Measurements from ENCODE around the gene TREML4.
"Not testable (repeated sequence)": the region's sequence is repeated elsewhere in the genome, so short reads cannot be mapped to it uniquely, and the experiment has no call there.

Gene TREML4

DNA sequence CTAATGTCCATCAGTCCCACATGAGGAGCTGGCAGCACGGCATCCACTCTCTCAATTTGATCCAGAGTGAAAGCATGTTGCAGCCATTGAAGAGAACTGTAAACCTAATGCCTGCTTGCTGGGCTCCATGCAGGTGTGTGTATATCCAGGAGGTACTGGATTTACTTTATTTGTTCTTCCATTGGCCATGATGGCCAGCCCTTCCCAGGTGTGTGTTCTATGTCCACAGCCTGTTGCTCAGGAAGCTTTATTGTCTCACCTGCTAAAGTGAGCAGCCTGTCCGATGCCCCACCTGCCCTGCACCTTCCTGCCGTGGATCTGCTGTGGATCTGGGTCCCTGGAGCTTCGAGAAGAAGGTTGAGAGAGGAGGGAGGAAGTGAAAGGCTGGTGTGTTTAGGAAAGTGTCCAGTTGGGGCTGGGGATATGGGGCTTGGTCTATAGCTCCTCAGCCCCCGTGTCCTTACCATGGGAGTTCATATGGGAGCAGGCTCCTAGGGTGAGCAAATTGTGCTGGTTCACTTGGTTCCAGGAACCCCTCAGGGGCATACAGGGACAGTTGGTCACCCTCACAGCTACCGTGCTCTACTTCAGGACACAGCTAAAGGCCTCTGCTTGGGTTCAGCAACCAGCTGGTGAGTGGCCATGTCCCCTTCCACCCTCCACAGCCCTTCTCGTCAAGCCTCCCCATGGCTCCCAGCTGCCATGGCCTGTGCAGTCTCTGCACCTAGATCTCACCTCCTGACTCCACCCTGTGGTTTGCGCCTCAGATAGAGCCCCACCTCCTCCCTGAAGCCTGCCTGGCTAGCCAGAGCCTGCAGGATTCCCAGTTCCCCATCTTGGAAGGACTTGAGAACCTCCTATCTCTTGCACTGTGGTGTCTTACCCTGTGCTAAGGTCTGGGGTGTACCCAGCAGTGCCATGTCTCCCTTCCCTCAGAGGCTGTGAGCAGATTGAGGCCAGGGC, 39.9 kb upstream of the TREML4 start:
- DNase-seq (ENCODE audit: low read depth in 2 of 2): no peak
- TF ChIP-seq, protein P1, sequence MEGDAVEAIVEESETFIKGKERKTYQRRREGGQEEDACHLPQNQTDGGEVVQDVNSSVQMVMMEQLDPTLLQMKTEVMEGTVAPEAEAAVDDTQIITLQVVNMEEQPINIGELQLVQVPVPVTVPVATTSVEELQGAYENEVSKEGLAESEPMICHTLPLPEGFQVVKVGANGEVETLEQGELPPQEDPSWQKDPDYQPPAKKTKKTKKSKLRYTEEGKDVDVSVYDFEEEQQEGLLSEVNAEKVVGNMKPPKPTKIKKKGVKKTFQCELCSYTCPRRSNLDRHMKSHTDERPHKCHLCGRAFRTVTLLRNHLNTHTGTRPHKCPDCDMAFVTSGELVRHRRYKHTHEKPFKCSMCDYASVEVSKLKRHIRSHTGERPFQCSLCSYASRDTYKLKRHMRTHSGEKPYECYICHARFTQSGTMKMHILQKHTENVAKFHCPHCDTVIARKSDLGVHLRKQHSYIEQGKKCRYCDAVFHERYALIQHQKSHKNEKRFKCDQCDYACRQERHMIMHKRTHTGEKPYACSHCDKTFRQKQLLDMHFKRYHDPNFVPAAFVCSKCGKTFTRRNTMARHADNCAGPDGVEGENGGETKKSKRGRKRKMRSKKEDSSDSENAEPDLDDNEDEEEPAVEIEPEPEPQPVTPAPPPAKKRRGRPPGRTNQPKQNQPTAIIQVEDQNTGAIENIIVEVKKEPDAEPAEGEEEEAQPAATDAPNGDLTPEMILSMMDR (IDR thresholded peaks at IDR 0.05; ENCODE audit: low read depth, low read length): no peak
- H3K4me3 ChIP-seq (replicated peaks in 1 of 2; ENCODE audit: low read depth in 2 of 2, low read length in 2 of 2): no peak overlapping the region

DNA sequence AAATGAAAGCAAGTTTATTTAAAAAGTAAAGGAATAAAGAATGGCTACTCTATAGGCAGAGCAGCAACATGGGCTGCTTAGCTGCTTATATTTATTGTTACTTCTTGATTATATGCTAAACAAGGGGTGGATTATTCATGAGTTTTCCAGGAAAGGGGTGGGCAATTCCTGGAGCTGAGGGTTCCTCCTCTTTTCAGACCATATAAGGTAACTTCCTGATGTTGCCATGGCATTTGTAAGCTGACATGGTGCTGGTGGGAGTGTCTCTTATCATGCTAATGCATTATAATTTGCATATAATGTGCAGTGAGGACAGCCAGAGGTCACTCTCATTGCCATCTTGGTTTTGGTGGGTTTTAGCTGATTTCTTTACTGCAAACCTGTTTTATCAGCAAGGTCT, 39.1 kb upstream of the TREML4 start:
- not testable (repeated sequence) for DNase-seq (ENCODE audit: low read depth in 2 of 2); H3K4me3 ChIP-seq (replicated peaks in 1 of 2; ENCODE audit: low read depth in 2 of 2, low read length in 2 of 2)

DNA sequence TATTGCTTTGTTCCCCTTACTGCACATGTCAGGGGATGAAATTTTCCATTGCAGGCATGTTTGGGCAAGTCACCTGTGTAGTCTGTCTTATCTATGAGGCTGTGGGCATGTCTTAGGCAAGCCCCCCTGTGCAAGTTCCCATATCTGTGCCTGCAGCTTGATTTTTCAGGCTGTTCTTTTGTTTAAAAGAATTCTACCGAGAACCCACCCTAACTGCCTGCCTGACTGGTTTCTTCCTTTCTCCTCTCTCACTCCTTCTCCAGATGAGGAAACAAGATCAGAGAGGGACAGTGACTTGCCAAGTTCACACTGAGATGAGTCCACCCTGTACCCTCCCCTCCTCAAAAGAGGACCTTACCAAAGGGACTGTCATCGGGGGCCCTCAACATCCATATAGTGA, 38.2 kb upstream of the TREML4 start:
- no peak for DNase-seq (ENCODE audit: low read depth in 2 of 2)
- TF ChIP-seq, protein P1 (IDR thresholded peaks at IDR 0.05; ENCODE audit: low read depth, low read length): no peak
- H3K4me3 ChIP-seq (replicated peaks in 1 of 2; ENCODE audit: low read depth in 2 of 2, low read length in 2 of 2): no peak overlapping the region

DNA sequence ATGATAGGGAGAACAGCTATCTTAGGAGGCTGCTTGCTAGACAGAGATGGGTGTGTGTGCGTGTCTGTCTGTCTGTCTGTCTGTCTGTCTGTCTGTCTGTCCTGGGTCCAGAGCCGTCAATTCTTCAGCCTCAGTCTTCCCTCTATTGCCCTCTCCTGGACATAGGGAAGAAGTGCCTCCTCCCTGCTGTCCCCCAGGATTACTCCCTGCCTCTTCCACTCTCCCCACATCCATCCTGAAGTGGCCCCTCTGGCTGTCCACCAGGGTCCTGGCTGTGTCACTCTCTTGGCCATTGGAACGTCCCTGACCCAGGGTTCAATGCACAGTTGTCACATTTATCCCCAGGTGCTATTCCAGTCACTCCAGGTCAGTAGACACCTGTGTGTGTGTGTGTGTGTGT, 37.4 kb upstream of the TREML4 start:
- DNase-seq (ENCODE audit: low read depth in 2 of 2): no peak
- TF ChIP-seq, protein P1 (IDR thresholded peaks at IDR 0.05; ENCODE audit: low read depth, low read length): no peak
- H3K4me3 ChIP-seq (replicated peaks in 1 of 2; ENCODE audit: low read depth in 2 of 2, low read length in 2 of 2): no peak overlapping the region

DNA sequence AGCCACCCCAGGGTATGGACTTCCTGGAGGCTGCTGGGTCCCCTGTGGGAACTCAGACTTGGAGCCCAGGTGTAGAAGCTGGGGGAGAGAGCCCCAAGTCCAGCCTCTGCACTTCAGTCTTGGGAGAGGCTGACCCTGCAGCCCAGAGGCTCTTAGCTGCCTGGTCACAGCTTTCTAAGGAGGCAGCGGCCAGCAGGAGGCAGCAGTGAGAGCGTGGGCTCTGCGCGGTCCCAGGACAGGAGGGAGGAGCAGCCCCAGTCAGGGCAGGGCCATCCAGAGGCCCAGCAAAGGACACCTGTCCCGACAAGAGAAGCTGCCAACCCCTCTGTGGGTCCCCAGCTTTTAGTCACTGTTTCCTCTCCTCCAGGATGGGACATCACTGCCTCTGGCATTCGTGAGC, 36.6 kb upstream of the TREML4 start:
- TF ChIP-seq, protein P1 (IDR thresholded peaks at IDR 0.05; ENCODE audit: low read depth, low read length): peak; percentile 76
- peak; percentile 42 to 50 for DNase-seq (ENCODE audit: low read depth in 2 of 2)
- H3K4me3 ChIP-seq (replicated peaks in 1 of 2; ENCODE audit: low read depth in 2 of 2, low read length in 2 of 2): no peak overlapping the region

DNA sequence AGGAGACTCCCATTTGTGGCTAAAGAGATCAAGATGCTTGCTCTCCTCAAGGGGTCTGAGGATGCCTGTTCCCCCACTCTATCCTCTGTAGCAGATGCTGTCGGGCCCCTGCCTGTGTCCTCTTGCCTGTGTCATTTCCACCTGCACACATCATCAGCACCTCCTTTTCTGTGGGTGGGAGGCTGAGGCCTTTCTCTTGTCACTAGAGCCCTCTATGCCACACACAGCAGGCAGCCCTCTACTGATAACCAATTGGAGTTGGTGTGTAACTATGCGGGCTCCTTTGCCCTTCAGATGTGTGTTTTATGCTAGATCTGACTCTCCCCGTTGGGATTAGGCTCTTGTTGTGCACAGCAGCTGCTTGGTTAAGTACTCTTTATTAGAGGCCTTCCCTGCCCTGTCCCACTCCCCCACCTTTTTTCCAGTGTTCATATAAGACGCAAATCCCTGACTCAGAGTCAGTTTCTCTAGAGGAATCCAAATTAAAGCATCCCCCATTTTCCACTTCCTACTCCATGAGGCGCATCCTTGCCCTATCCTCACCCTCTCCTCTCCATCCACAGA, 34.9 kb upstream of the TREML4 start:
- TF ChIP-seq, protein P1 (IDR thresholded peaks at IDR 0.05; ENCODE audit: low read depth, low read length): no peak
- no peak for DNase-seq (ENCODE audit: low read depth in 2 of 2)
- H3K4me3 ChIP-seq (replicated peaks in 1 of 2; ENCODE audit: low read depth in 2 of 2, low read length in 2 of 2): no peak overlapping the region

DNA sequence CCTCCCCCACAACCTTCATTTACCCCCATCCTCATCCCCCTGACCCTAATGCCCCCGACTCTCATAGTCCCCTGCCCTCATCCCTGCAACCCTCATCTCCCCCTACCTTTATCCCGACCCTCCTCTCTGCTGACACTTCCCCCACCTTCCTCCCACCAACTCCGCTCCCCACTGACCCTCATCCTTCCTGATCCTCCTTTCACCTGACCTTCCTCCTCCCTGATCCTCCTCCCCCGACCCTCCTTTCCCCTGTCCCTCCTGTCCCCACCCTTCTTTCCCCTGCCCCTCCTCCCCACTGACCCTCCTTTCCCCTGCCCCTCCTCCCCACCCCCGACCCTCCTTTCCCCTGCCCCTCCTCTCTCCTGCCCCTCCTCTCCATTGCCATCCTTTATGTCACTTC, 34.3 kb upstream of the TREML4 start:
- no peak for DNase-seq (ENCODE audit: low read depth in 2 of 2)
- TF ChIP-seq, protein P1 (IDR thresholded peaks at IDR 0.05; ENCODE audit: low read depth, low read length): no peak

More for the DNA sequence above, 34.3 kb upstream of the TREML4 start:
- no peak overlapping the region for H3K4me3 ChIP-seq (replicated peaks in 1 of 2; ENCODE audit: low read depth in 2 of 2, low read length in 2 of 2)
